H9 (cell line): ENCODE results near the gene DNAH11. TPM values are rescaled to one million over a fixed set of nuclear protein-coding genes. Genes with fewer than 3 reads are reported as not detected.

Experiments
- DNase-seq: peaks from one replicate; pipeline ENCODE4 v3.0.0-alpha.2; 2017
- H2AFZ ChIP-seq: one replicate; pipeline ENCODE4 v1.6.1; 2013; ENCODE audit warnings: mild to moderate bottlenecking, low read length, control low read depth, moderate library complexity
- H2AK5ac ChIP-seq: 2 replicates; pipeline ENCODE4 v1.6.1; 2013; ENCODE audit warnings: low read length, control low read depth, mixed read lengths; ENCODE audit not compliant: insufficient read length
- H2BK120ac ChIP-seq: one replicate; pipeline ENCODE4 v1.6.1; 2013; ENCODE audit warnings: low read depth, mild to moderate bottlenecking, low read length, control low read depth, inconsistent platforms; ENCODE audit not compliant: poor library complexity, severe bottlenecking
- H2BK12ac ChIP-seq: 2 replicates; pipeline ENCODE4 v1.6.1; 2013; ENCODE audit warnings: low read length, control low read depth, mixed read lengths, low read depth; ENCODE audit not compliant: insufficient read length
- H2BK15ac ChIP-seq: 2 replicates; pipeline ENCODE4 v1.6.1; 2013; ENCODE audit warnings: low read depth, low read length, control low read depth
- H2BK20ac ChIP-seq: one replicate; pipeline ENCODE4 v1.6.1; 2013; ENCODE audit warnings: low read depth, mild to moderate bottlenecking, low read length, control low read depth, inconsistent platforms; ENCODE audit not compliant: poor library complexity, severe bottlenecking
- H2BK5ac ChIP-seq: 2 replicates; pipeline ENCODE4 v1.6.1; 2013; ENCODE audit warnings: low read length, control low read depth, mixed read lengths; ENCODE audit not compliant: insufficient read length
- H3K14ac ChIP-seq: 2 replicates; pipeline ENCODE4 v1.6.1; 2013; ENCODE audit warnings: low read length, control low read depth; ENCODE audit not compliant: insufficient read depth
- H3K18ac ChIP-seq: 2 replicates; pipeline ENCODE4 v1.6.1; 2013; ENCODE audit warnings: low read depth, mild to moderate bottlenecking, mixed read lengths, low read length, control low read depth; ENCODE audit not compliant: insufficient read length
- H3K23ac ChIP-seq: 2 replicates; pipeline ENCODE4 v1.6.1; 2013; ENCODE audit warnings: low read length, control low read depth, mixed read lengths, low read depth; ENCODE audit not compliant: insufficient read length
- H3K23me2 ChIP-seq: 2 replicates; pipeline ENCODE4 v1.6.1; 2013; ENCODE audit warnings: low read depth, mild to moderate bottlenecking, mixed read lengths, low read length, control low read depth; ENCODE audit not compliant: insufficient read length, poor library complexity, severe bottlenecking
- H3K27ac ChIP-seq: 2 replicates; pipeline ENCODE4 v1.5.1; 2013; ENCODE audit warnings: low read length, control low read depth, mixed read lengths, low read depth; ENCODE audit not compliant: insufficient read length
- H3K27me3 ChIP-seq: 2 replicates; pipeline ENCODE4 v1.6.1; 2013; ENCODE audit warnings: low read length, control low read depth, inconsistent platforms; ENCODE audit not compliant: insufficient read depth
- H3K4ac ChIP-seq: 2 replicates; pipeline ENCODE4 v1.6.1; 2013; ENCODE audit warnings: low read depth, mild to moderate bottlenecking, control low read depth, inconsistent platforms, low read length, moderate library complexity
- H3K4me1 ChIP-seq: 2 replicates; pipeline ENCODE4 v1.6.1; 2013; ENCODE audit warnings: low read length, control low read depth, inconsistent platforms; ENCODE audit not compliant: insufficient read depth
- H3K4me2 ChIP-seq: 2 replicates; pipeline ENCODE4 v1.6.1; 2013; ENCODE audit warnings: low read length, control low read depth, mixed read lengths; ENCODE audit not compliant: insufficient read length, insufficient read depth
- H3K56ac ChIP-seq: 2 replicates; pipeline ENCODE4 v1.6.1; 2013; ENCODE audit warnings: low read depth, mild to moderate bottlenecking, mixed read lengths, low read length, control low read depth; ENCODE audit not compliant: insufficient read length
- H3K79me1 ChIP-seq: 2 replicates; pipeline ENCODE4 v1.6.1; 2013; ENCODE audit warnings: low read depth, mild to moderate bottlenecking, moderate library complexity, low read length, control low read depth, inconsistent platforms; ENCODE audit not compliant: insufficient read depth, poor library complexity, severe bottlenecking
- H3K79me2 ChIP-seq: 2 replicates; pipeline ENCODE4 v1.6.1; 2013; ENCODE audit warnings: low read length, control low read depth, inconsistent platforms; ENCODE audit not compliant: insufficient read depth
- H3K9ac ChIP-seq: 2 replicates; pipeline ENCODE4 v1.6.1; 2013; ENCODE audit warnings: low read length, control low read depth, mixed read lengths; ENCODE audit not compliant: insufficient read length; ENCODE audit errors: extremely low read depth
- H3K9me3 ChIP-seq: one replicate; pipeline ENCODE4 v1.6.1; 2013; ENCODE audit warnings: low read depth, low read length, inconsistent platforms; ENCODE audit not compliant: control insufficient read depth
- H3T11ph ChIP-seq: one replicate; pipeline ENCODE4 v1.6.1; 2013; ENCODE audit warnings: mild to moderate bottlenecking, low read length, control low read depth, inconsistent platforms
- H4K20me1 ChIP-seq: one replicate; pipeline ENCODE4 v1.6.1; 2013; ENCODE audit not compliant: control insufficient read depth, insufficient read length, insufficient read depth
- H4K5ac ChIP-seq: 2 replicates; pipeline ENCODE4 v1.6.1; 2013; ENCODE audit warnings: low read depth, mild to moderate bottlenecking, mixed read lengths, low read length, control low read depth; ENCODE audit not compliant: insufficient read length
- H4K8ac ChIP-seq: replicated peaks from 2 replicates; pipeline ENCODE4 v1.6.1; 2013; ENCODE audit warnings: low read length, control low read depth, mixed read lengths, low read depth; ENCODE audit not compliant: insufficient read length
- H4K91ac ChIP-seq: 2 replicates; pipeline ENCODE4 v1.6.1; 2013; ENCODE audit warnings: low read depth, mild to moderate bottlenecking, moderate library complexity, mixed read lengths, low read length, control low read depth; ENCODE audit not compliant: insufficient read length
- H3K27ac Mint-ChIP-seq, 3 experiments: 2 replicates in 2 of 3; 3 replicates in 1 of 3; pipeline ENCODE4 v1.8.0; 2020 to 2021; ENCODE audit warnings: mixed read lengths in 3 of 3, mild to moderate bottlenecking in 1 of 3, moderate library complexity in 1 of 3
- H3K27me3 Mint-ChIP-seq: 2 replicates; pipeline ENCODE4 v1.8.0; 2021; ENCODE audit warnings: low read depth, mild to moderate bottlenecking, moderate library complexity, mixed read lengths
- H3K36me3 Mint-ChIP-seq, 3 experiments: 2 replicates in 2 of 3; 3 replicates in 1 of 3; pipeline ENCODE4 v1.8.0; 2020 to 2021; ENCODE audit warnings: low read depth in 3 of 3, mixed read lengths in 3 of 3; ENCODE audit not compliant: insufficient read depth in 1 of 3
- H3K4me1 Mint-ChIP-seq, 2 experiments: 2 replicates each; pipeline ENCODE4 v1.8.0; 2020; ENCODE audit warnings: mixed read lengths in 2 of 2
- H3K4me3 Mint-ChIP-seq, 2 experiments: 2 replicates in 1 of 2; 3 replicates in 1 of 2; pipeline ENCODE4 v1.8.0; 2020 to 2021; ENCODE audit warnings: mild to moderate bottlenecking in 2 of 2, mixed read lengths in 2 of 2, moderate library complexity in 1 of 2
- H3K9me3 Mint-ChIP-seq, 2 experiments: 2 replicates in 1 of 2; 3 replicates in 1 of 2; pipeline ENCODE4 v1.8.0; 2020; ENCODE audit warnings: mild to moderate bottlenecking in 2 of 2, mixed read lengths in 2 of 2, moderate library complexity in 1 of 2
- WGBS: extraction: QIAGEN DNeasy Blood & Tissue Kit; methylation state at CpG from one replicate; pipeline ENCODE4 v1.1.7; 2013; ENCODE audit warnings: missing lambda C conversion rate, low lambda C conversion rate, mixed read lengths; ENCODE audit not compliant: insufficient read length; ENCODE audit errors: extremely low coverage; 5-methylcytosine and 5-hydroxymethylcytosine counted together
- total RNA-seq: library from RNA; stranded (reverse); gene quantifications from 2 replicates; pipeline ENCODE4 v1.2.1, GENCODE V29; 2021
- TF ChIP-seq, protein P1 (sequence below): fragments of 200-600 bp; sonication (generic); conservative IDR thresholded peaks from 3 replicates; pipeline ENCODE4 v1.8.0; 2021; ENCODE audit warnings: antibody characterized with exemption, mild to moderate bottlenecking

Gene DNAH11
- total RNA-seq, 1 experiment from 2014 or later: 2.5 TPM

DNA sequence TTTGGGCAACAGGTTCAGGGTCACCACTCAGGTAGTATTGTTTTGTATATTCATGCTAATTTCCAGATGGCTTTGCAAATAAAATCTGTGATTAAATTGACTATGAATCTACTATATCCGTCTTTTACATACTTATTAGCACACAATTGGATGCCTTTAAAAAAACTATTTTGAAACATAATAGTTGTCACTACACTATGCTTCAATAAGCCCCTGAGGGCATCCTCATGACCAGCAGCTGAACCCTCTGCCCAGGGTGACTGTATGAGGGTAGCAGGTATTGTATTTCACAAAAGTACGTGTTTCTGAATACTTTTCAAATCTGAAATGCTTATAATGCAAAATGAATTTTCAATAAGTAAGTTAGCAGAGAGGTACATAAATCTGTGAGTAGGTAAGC, 97.3 kb downstream of the DNAH11 start:
- Histone ChIP-seq H3K18ac (no peak overlapping the region), H3K79me2 (no peaks in the 10 kb centered on the region), H3K9ac (no peak overlapping the region), H2BK20ac (no peak overlapping the region), H4K5ac (no peak overlapping the region), H4K91ac (no peak overlapping the region), H3K4ac (no peak overlapping the region), H3K27me3 (no peaks in the 10 kb centered on the region), H2BK5ac (no peak overlapping the region), H3K79me1 (no peaks in the 10 kb centered on the region), H2AK5ac (no peak overlapping the region), H3K4me1 (peaks cover 6% of the 10 kb centered on the region; the same call in 1 of the 2 replicates), H3K23ac (no peak overlapping the region), H3K23me2 (no peaks in the 10 kb centered on the region), H2BK15ac (no peak overlapping the region), H3T11ph (no peak overlapping the region), H3K4me2 (no peak overlapping the region), H4K20me1 (no peaks in the 10 kb centered on the region), H2AFZ (no peak overlapping the region), H3K27ac (no peak overlapping the region), H3K14ac (no peak overlapping the region), H3K56ac (no peak overlapping the region), H2BK12ac (no peak overlapping the region), H2BK120ac (no peak overlapping the region), H3K9me3 (no peaks in the 10 kb centered on the region), H4K8ac (no peak overlapping the region)
- Mint-ChIP-seq H3K36me3 (peaks cover 0 to 5% (median 0%) of the 10 kb centered on the region in 3 experiments; a peak in 1 of 7 replicates), H3K9me3 (no peaks in the 10 kb centered on the region), H3K4me3 (no peak overlapping the region), H3K4me1 (peaks cover 14 to 15% of the 10 kb centered on the region in 2 experiments), H3K27ac (no peak overlapping the region), H3K27me3 (no peaks in the 10 kb centered on the region)
- no peak for DNase-seq
- TF ChIP-seq, protein P1, sequence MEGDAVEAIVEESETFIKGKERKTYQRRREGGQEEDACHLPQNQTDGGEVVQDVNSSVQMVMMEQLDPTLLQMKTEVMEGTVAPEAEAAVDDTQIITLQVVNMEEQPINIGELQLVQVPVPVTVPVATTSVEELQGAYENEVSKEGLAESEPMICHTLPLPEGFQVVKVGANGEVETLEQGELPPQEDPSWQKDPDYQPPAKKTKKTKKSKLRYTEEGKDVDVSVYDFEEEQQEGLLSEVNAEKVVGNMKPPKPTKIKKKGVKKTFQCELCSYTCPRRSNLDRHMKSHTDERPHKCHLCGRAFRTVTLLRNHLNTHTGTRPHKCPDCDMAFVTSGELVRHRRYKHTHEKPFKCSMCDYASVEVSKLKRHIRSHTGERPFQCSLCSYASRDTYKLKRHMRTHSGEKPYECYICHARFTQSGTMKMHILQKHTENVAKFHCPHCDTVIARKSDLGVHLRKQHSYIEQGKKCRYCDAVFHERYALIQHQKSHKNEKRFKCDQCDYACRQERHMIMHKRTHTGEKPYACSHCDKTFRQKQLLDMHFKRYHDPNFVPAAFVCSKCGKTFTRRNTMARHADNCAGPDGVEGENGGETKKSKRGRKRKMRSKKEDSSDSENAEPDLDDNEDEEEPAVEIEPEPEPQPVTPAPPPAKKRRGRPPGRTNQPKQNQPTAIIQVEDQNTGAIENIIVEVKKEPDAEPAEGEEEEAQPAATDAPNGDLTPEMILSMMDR: no peak
- no CpG with 5 or more reads among the region's 2 CpGs for WGBS
